Activated CD8-positive, alpha-beta memory T cell treated with anti-CD3 and anti-CD28 coated beads, Interleukin-2, amount 10 ng/mL, durations not matched to agents 7 days and 5 days (primary cell): ENCODE measurements around the gene ZKSCAN1. TPM values are rescaled to one million over a fixed set of nuclear protein-coding genes. Genes with fewer than 3 reads are reported as not detected.
A peak's percentile ranks its signal among the peaks of the same experiment; 100 is the strongest.

Experiments
- ATAC-seq: fragments of 150-1000 bp; cut with Tn5 transposase; one replicate; pipeline ENCODE4 v1.10.0; 2021; ENCODE audit warnings: moderate library complexity
- CTCF ChIA-PET: fragments of 350-600 bp; sonication (Branson Sonifier 250); formaldehyde crosslinking; loops from one replicate; lab custom pipeline; 2021; ENCODE audit warnings: antibody characterized with exemption; lab: Charles Lee
- DNase-seq: peaks from one replicate; pipeline ENCODE4 v3.0.0-alpha.2; 2020
- H3K27ac Mint-ChIP-seq: one replicate; pipeline ENCODE4 v1.8.0; 2021; ENCODE audit warnings: mild to moderate bottlenecking, mixed read lengths
- H3K27me3 Mint-ChIP-seq: one replicate; pipeline ENCODE4 v1.8.0; 2021; ENCODE audit warnings: mixed read lengths
- H3K36me3 Mint-ChIP-seq: one replicate; pipeline ENCODE4 v1.8.0; 2021; ENCODE audit warnings: mild to moderate bottlenecking, mixed read lengths
- H3K4me1 Mint-ChIP-seq: one replicate; pipeline ENCODE4 v1.8.0; 2021; ENCODE audit warnings: mixed read lengths
- H3K4me3 Mint-ChIP-seq: one replicate; pipeline ENCODE4 v1.8.0; 2021; ENCODE audit warnings: mild to moderate bottlenecking, moderate library complexity, mixed read lengths
- H3K9me3 Mint-ChIP-seq: one replicate; pipeline ENCODE4 v1.8.0; 2022; ENCODE audit warnings: low read depth, mixed read lengths
- total RNA-seq, 2 experiments: library from RNA; stranded (reverse); gene quantifications; one replicate each; pipeline ENCODE4 v1.2.3, GENCODE V29; 2021

ZKSCAN1 gene
- total RNA-seq, 2 experiments from 2014 or later: 55.5 to 58.6 TPM

- ATAC-seq: no peak
- Mint-ChIP-seq H3K27me3 (no peaks in the 10 kb centered on the region), H3K27ac (peak overlapping the region; percentile 42), H3K4me1 (peaks cover 51% of the 10 kb centered on the region), H3K9me3 (no peaks in the 10 kb centered on the region), H3K4me3 (peak overlapping the region; percentile 3), H3K36me3 (peaks cover 46% of the 10 kb centered on the region)
- CTCF ChIA-PET: interaction anchor here (0.7 to 4.7 kb wide), 5 partner anchors 8 to 41 kb away, joined by 3 to 20 read pairs (median 4); partner anchors contain the start of genes AP4M1 and MCM7
- DNase-seq: no peak
These were observed 75.4 kb downstream of the ZKSCAN1 start for GRCh38 chr7:100090527-100091410.

Other genes starting within 250 kb of the ZKSCAN1 start
- not detected for gene CYP3A4, start 231.4 kb upstream of the ZKSCAN1 start, total RNA-seq
- not detected for gene CYP3A43, start 187.6 kb upstream of the ZKSCAN1 start, total RNA-seq
- under 1 TPM in 1 of 2 experiments, not detected in 1; 0.47 TPM for gene OR2AE1, start 138.6 kb upstream of the ZKSCAN1 start, total RNA-seq
- 10 to 100 TPM; 26.4 to 26.7 TPM for gene TRIM4, start 96.1 kb upstream of the ZKSCAN1 start, total RNA-seq
- gene GJC3, start 86.0 kb upstream of the ZKSCAN1 start, total RNA-seq: not detected
- gene AZGP1, start 39.6 kb upstream of the ZKSCAN1 start, total RNA-seq: not detected
- gene ZSCAN21, start 34.2 kb downstream of the ZKSCAN1 start, total RNA-seq: 1 to 10 TPM; 5.6 to 7.9 TPM
- 10 to 100 TPM; 21.2 to 24.1 TPM for gene ZNF3, start 66.1 kb downstream of the ZKSCAN1 start, total RNA-seq
- gene COPS6, start 73.4 kb downstream of the ZKSCAN1 start, total RNA-seq: 10 to 100 TPM; 81.2 to 90.8 TPM
- gene MCM7, start 85.8 kb downstream of the ZKSCAN1 start, total RNA-seq: 100 to 1,000 TPM; 405 to 409 TPM
- 10 to 100 TPM in 1 of 2 experiments, 1 to 10 TPM in 1; 9.9 to 10.6 TPM for gene AP4M1, start 86.0 kb downstream of the ZKSCAN1 start, total RNA-seq
- 10 to 100 TPM; 70.4 to 71.4 TPM for gene TAF6, start 103.8 kb downstream of the ZKSCAN1 start, total RNA-seq
- gene CNPY4, start 104.0 kb downstream of the ZKSCAN1 start, total RNA-seq: 10 to 100 TPM; 27.3 to 28.0 TPM
- gene MBLAC1, start 111.4 kb downstream of the ZKSCAN1 start, total RNA-seq: 1 to 10 TPM; 5.6 to 7.5 TPM
- gene LAMTOR4, start 133.3 kb downstream of the ZKSCAN1 start, total RNA-seq: 100 to 1,000 TPM; 119 to 151 TPM
- gene TRAPPC14, start 143.1 kb downstream of the ZKSCAN1 start, total RNA-seq: 10 to 100 TPM; 36.8 to 43.5 TPM
- 1 to 10 TPM in 1 of 2 experiments, under 1 TPM in 1; 0.61 to 1.4 TPM for gene GAL3ST4, start 153.0 kb downstream of the ZKSCAN1 start, total RNA-seq
- gene GPC2, start 161.8 kb downstream of the ZKSCAN1 start, total RNA-seq: 1 to 10 TPM; 2.9 to 6.2 TPM
- gene STAG3, start 162.3 kb downstream of the ZKSCAN1 start, total RNA-seq: 10 to 100 TPM in 1 of 2 experiments, 1 to 10 TPM in 1; 8.1 to 20.2 TPM
- 10 to 100 TPM; 45.2 to 63.2 TPM for gene PVRIG, start 204.4 kb downstream of the ZKSCAN1 start, total RNA-seq